HEK293 (cell line): ENCODE results near the gene NREP.

ENCODE experiments used
- KLF1 ChIP-seq: fragments of 450-650 bp; formaldehyde crosslinking; IDR thresholded peaks from 2 replicates; pipeline ENCODE4 v1.5.1; 2016; ENCODE audit warnings: missing biosample characterization, missing genetic modification characterization
- SCRT2 ChIP-seq: fragments of 450-650 bp; formaldehyde crosslinking; IDR thresholded peaks from 2 replicates; pipeline ENCODE4 v1.5.1; 2016; ENCODE audit warnings: missing biosample characterization, missing genetic modification characterization
- ZEB2 ChIP-seq: fragments of 450-650 bp; formaldehyde crosslinking; IDR thresholded peaks from 2 replicates; pipeline ENCODE4 v1.5.1; 2016; ENCODE audit warnings: missing biosample characterization, missing genetic modification characterization
- ZNF184 ChIP-seq: fragments of 450-650 bp; IDR thresholded peaks from 2 replicates; pipeline ENCODE4 v1.5.1; 2018; ENCODE audit warnings: missing biosample characterization, mild to moderate bottlenecking, missing genetic modification characterization
- ZNF433 ChIP-seq: fragments of 450-650 bp; formaldehyde crosslinking; IDR thresholded peaks from 2 replicates; pipeline ENCODE4 v1.5.1; 2016; ENCODE audit warnings: missing biosample characterization, missing genetic modification characterization, low read depth
- ZNF521 ChIP-seq: fragments of 450-650 bp; formaldehyde crosslinking; IDR thresholded peaks from 2 replicates; pipeline ENCODE4 v1.5.1; 2017; ENCODE audit warnings: missing biosample characterization, mild to moderate bottlenecking, missing genetic modification characterization
- ZNF777 ChIP-seq: fragments of 450-650 bp; formaldehyde crosslinking; IDR thresholded peaks from 2 replicates; pipeline ENCODE4 v1.5.1; 2017; ENCODE audit warnings: missing biosample characterization, missing genetic modification characterization, borderline replicate concordance
- TF ChIP-seq, protein P1 (sequence below): sonication (generic); formaldehyde crosslinking; IDR thresholded peaks from 2 replicates; pipeline ENCODE4 v1.8.1; 2022; ENCODE audit warnings: mild to moderate bottlenecking, moderate library complexity, missing genetic modification reagents
- TF ChIP-seq, protein P2 (sequence below): fragments of 450-650 bp; formaldehyde crosslinking; IDR thresholded peaks from 2 replicates; pipeline ENCODE4 v1.5.1; 2016; ENCODE audit warnings: missing biosample characterization, missing genetic modification characterization

DNA sequence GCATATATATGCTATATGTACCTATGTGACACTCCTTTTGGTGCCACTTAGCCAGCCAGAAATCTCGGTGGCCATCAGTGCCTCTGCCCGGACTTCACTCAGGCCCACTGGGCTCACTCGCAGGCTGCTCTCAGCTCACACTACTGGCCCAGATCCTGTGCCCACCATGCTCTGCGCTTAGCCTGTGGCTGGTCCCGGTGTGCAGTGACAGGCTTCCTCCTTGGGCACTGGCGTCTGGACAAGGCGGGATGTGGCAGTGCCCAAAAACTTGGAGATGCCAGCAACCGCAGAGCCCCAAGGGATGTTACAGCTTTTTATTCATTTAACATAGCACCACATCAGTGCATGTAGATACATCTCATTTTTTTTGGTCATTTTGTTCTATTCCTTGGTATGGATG, 77.4 kb downstream of the NREP start:
- no peak for TF ChIP-seq ZNF777 (tag by site-specific recombination)
- TF ChIP-seq ZNF184 (tag by site-specific recombination) = no peak
- TF ChIP-seq ZNF521 (tag by site-specific recombination) = no peak
- TF ChIP-seq KLF1 = no peak
- TF ChIP-seq SCRT2 (tag by site-specific recombination) = no peak
- TF ChIP-seq ZNF433 (tag by site-specific recombination) = no peak
- no peak for TF ChIP-seq ZEB2 (tag by site-specific recombination)
- TF ChIP-seq, protein P1, sequence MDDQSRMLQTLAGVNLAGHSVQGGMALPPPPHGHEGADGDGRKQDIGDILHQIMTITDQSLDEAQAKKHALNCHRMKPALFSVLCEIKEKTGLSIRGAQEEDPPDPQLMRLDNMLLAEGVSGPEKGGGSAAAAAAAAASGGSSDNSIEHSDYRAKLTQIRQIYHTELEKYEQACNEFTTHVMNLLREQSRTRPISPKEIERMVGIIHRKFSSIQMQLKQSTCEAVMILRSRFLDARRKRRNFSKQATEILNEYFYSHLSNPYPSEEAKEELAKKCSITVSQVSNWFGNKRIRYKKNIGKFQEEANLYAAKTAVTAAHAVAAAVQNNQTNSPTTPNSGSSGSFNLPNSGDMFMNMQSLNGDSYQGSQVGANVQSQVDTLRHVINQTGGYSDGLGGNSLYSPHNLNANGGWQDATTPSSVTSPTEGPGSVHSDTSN = no peak
- TF ChIP-seq, protein P2, sequence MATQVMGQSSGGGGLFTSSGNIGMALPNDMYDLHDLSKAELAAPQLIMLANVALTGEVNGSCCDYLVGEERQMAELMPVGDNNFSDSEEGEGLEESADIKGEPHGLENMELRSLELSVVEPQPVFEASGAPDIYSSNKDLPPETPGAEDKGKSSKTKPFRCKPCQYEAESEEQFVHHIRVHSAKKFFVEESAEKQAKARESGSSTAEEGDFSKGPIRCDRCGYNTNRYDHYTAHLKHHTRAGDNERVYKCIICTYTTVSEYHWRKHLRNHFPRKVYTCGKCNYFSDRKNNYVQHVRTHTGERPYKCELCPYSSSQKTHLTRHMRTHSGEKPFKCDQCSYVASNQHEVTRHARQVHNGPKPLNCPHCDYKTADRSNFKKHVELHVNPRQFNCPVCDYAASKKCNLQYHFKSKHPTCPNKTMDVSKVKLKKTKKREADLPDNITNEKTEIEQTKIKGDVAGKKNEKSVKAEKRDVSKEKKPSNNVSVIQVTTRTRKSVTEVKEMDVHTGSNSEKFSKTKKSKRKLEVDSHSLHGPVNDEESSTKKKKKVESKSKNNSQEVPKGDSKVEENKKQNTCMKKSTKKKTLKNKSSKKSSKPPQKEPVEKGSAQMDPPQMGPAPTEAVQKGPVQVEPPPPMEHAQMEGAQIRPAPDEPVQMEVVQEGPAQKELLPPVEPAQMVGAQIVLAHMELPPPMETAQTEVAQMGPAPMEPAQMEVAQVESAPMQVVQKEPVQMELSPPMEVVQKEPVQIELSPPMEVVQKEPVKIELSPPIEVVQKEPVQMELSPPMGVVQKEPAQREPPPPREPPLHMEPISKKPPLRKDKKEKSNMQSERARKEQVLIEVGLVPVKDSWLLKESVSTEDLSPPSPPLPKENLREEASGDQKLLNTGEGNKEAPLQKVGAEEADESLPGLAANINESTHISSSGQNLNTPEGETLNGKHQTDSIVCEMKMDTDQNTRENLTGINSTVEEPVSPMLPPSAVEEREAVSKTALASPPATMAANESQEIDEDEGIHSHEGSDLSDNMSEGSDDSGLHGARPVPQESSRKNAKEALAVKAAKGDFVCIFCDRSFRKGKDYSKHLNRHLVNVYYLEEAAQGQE = no peak
